GM18519 (cell line): ENCODE data around the gene TMEM185B.
"Not testable (repeated sequence)": the region's sequence is repeated elsewhere in the genome, so short reads cannot be mapped to it uniquely, and the experiment has no call there.

Experiments
- ATAC-seq: cut with Tn5 transposase; IDR thresholded peaks from one replicate; pipeline ENCODE4 v1.9.1; 2021; ENCODE audit warnings: mild to moderate bottlenecking, moderate library complexity; ENCODE audit not compliant: unreplicated experiment, low FRiP score

TMEM185B gene

GRCh38 chr2:120223034-120223912 lies at the start of gene TMEM185B:
Gene TMEM185B (minus strand): TSS chr2:120223400. CDS start chr2:120222976, 424 bp downstream.
- ATAC-seq: peak; percentile 69

GRCh38 chr2:120271711-120272379 lies 48.6 kb upstream of the TMEM185B start:
- no peak for ATAC-seq

GRCh38 chr2:120269816-120270215 lies 46.6 kb upstream of the TMEM185B start:
- no peak for ATAC-seq

GRCh38 chr2:120269076-120269744 lies 46.0 kb upstream of the TMEM185B start:
- ATAC-seq: no peak

- ATAC-seq: no peak
These were observed 44.1 kb upstream of the TMEM185B start for GRCh38 chr2:120267348-120267747.

- ATAC-seq: no peak
These were observed 41.8 kb upstream of the TMEM185B start for GRCh38 chr2:120265006-120265405.

- no peak for ATAC-seq
These were observed 39.7 kb upstream of the TMEM185B start for GRCh38 chr2:120262761-120263428.

GRCh38 chr2:120262150-120262549 lies 39.0 kb upstream of the TMEM185B start:
- no peak for ATAC-seq

- ATAC-seq: no peak
These were observed 38.3 kb upstream of the TMEM185B start for GRCh38 chr2:120261387-120262006.

- no peak for ATAC-seq
These were observed 37.5 kb upstream of the TMEM185B start for GRCh38 chr2:120260736-120261135.

GRCh38 chr2:120259939-120260338 lies 36.7 kb upstream of the TMEM185B start:
- not testable (repeated sequence) for ATAC-seq

- ATAC-seq: no peak
These were observed 35.0 kb upstream of the TMEM185B start for GRCh38 chr2:120258196-120258595.

GRCh38 chr2:120257522-120257921 lies 34.3 kb upstream of the TMEM185B start:
- no peak for ATAC-seq

- no peak for ATAC-seq
These were observed 33.4 kb upstream of the TMEM185B start for GRCh38 chr2:120256651-120257000.

GRCh38 chr2:120255986-120256650 lies 32.9 kb upstream of the TMEM185B start:
- no peak for ATAC-seq

- no peak for ATAC-seq
These were observed 31.9 kb upstream of the TMEM185B start for GRCh38 chr2:120255071-120255470.

GRCh38 chr2:120254178-120254577 lies 31.0 kb upstream of the TMEM185B start:
- ATAC-seq: no peak

GRCh38 chr2:120253021-120253882 lies 30.1 kb upstream of the TMEM185B start:
- peak; percentile 27 for ATAC-seq
